T-helper 1 cell treated with Interleukin-12 subunit alpha and Interleukin-12 subunit beta and Interleukin-4 antibody, amounts not matched to agents 30 ng/mL and 1 ng/mL, for 36 hours (primary cell): Measurements from ENCODE around the gene ADGRG6. TPM values are rescaled to one million over a fixed set of nuclear protein-coding genes. Genes with fewer than 3 reads are reported as not detected.

Experiments
- intact Hi-C: fragments of 100-400 bp; cut with micrococcal nuclease; formaldehyde crosslinking; loops from one replicate; pipeline ENCODE4 v1.15.1; 2024
- total RNA-seq: library from RNA; stranded (reverse); gene quantifications from 2 replicates; pipeline ENCODE4 v1.2.3, GENCODE V29; 2022

ADGRG6 gene
- total RNA-seq, 1 donor from 2014 or later: not detected

DNA sequence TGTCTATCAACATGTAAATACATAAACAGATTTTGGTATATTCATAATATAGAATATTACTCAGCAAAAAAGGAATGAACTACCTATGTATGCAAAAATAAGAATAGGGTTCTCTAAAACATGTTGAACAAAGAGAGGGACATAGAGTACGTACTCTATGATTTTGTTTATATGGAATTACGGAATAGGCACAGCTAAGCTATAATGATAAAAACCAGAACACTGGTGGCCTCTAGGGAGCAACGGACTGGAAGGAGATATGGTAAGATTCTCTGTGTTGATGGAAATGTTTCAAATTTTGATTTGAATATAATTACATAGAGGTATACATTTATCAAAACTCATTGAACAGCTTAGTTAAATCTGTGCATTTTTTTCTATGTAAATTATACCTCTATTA is 19.6 kb downstream of the ADGRG6 start:
- intact Hi-C loops: no loop called here

DNA sequence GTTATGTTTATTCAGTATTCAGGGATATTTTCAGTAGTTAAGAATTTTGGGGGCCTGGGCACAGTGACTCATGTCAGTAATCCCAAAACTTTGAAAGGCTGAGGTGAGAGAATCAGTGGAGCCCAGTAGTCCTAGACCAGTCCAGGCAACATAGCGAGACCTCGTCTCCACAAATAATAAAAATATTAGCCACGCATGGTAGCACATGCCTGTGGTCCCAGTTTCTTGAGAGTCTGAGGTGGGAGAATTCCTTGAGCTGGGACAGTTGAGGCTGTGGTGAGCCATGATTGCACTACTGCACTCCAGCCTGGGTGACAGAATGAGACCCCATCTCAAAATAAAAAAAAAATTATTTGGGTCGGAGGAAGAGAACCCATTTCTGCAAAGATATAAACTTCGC is 20.3 kb downstream of the ADGRG6 start:
- intact Hi-C loops: no loop called here

DNA sequence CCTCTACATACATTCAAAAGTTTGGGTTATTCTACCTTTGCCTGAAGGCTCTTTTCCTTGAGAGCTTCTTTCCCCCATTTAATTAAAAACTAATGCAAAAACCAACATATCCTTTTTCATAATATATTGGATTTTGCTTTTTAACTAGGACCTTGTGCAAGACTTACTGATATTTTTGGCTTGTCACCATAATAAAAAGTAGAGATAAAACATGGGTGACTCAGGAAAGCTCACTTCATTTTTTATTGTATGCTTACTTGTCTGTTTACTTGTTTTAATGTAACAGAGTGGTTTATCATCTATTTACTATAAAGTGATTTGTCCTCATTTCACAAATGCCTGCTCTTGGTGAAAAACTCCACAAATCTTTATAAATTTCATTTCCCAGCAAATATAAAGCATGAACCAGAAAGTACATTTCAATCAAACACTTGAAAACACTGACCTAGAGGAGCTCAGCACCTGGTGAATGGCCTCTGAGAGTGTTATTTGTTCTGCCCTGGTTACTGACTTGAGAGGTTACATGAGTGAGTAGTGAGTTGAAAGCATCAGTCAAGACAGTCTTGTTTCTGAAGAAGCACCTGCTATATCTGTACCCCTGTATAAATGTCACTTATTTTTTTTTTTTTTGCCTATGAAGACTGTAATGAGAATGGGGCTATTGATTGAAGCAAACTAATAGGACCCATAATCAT is 20.8 kb downstream of the ADGRG6 start:
- intact Hi-C loops: no loop called here

DNA sequence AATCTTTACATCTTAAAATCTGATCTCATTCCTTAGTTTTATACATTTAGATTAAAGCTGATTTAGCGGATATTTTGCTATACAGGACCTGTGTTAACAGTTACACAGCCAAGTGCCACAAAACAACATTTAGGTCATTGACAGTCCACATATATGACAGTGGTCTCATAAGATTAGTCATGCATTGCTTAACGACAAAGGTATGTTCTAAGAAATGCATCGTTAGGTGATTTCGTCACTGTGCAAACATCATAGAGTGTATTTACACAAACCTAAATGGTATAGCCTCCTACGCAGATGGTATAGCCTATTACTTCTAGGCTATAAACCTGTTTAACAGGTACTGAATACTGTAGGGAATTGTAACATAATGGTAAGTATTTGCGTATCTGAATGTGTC is 21.6 kb downstream of the ADGRG6 start:
- intact Hi-C loops: no loop called here

DNA sequence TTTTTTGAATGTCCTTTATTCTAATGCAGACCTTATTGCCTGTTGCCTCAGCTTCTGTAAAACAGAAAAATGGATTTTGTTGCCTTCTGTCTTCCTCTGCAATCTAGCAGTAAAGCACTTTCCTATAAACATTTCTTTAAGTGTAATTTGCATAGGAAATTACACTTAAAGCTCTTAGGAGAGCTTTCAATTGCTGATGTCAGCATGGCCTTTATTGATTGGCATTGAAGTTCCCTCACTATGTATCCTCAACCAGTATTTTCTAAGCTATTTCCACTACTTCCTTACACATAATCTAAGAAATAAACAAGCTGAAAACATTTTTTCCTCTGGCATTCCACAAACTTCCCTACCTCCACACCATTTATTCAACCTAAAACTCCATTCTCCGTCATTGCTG is 22.3 kb downstream of the ADGRG6 start:
- intact Hi-C loops: no loop called here

DNA sequence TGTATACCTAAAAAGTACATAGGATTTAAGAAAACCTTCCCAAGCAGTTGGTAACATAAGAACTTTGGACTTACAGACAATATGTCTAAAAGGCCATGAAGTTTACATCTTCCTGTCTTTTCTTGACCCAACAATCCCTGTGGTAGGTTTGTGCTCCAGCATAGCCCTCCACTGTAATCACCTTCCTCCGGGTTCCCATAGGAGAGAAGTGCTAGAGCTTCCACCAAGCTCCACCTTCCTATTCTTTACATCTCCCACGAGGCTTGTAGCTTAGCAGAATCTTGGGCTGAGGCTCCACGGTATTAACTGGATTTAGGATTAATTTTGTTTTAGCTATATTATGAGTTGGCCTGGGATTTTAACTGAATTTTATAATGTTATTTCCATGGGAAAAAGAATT is 23.3 kb downstream of the ADGRG6 start:
- intact Hi-C loops: no loop called here

DNA sequence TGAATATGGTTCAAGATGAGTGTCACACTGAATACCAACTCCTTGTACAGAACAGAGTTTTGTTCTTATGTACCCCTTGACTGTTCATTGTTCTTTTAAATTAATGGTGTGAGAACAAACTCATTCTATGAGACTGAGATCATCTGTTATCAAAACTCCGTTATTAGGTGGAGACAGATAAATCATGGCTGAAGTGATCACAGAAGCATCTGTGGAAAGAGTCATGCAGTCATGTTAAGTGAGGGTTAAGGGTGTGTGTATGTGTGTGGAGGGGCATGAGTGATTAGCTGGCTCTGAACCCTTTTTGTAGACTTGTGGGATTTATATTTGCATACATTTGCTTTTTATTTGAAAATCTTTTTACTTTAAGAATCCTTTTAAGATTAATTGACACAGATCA is 24.7 kb downstream of the ADGRG6 start:
- intact Hi-C loops: no loop called here

DNA sequence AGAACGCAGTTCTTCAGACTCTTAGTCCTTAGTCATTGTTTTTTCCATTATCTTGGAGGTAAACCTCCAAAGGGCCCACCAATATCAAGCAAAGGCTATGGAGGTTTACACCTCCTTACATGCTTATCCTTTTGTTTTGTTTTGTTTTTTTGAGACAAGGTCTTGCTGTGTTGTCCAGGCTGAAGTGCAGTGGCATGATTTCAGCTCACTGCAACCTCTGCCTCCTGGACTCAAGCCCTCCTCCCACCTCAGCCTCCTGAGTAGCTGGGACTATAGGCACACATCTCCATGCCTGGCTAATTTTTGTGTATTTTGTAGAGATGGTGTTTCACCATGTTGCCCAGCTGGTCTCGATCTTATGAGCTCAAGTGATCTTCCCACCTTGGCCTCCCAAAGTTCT is 26.3 kb downstream of the ADGRG6 start:
- intact Hi-C loops: no loop called here

DNA sequence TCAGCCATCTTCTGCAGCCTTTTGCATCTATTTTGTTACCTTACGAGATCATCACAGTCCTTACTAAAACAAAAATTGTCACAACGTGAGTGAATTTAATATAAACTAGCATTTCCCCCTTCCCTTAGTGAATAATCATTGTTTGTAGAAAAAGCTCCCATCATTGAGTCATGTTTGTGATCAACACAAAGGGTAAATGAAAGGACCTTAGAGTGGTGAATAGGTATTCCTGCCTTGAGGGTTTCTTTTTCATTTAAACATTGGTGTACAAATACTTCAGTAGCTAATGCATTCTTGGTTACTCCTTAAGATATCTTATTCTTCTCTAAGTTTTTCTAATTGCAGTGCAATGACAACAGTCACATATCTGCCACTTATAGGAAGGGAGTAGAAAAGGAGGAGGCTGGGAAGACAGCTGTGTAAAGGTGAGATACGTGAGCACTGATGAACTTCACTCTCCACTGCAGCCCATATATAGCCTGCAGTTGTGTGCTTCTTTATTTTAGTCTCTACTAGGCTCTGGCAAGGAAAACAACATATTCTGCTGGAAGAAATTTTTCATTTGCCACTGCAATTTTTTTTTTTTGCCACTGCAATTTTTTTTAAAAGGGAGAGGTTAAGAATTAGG is 27.8 kb downstream of the ADGRG6 start:
- intact Hi-C loops: no loop called here

DNA sequence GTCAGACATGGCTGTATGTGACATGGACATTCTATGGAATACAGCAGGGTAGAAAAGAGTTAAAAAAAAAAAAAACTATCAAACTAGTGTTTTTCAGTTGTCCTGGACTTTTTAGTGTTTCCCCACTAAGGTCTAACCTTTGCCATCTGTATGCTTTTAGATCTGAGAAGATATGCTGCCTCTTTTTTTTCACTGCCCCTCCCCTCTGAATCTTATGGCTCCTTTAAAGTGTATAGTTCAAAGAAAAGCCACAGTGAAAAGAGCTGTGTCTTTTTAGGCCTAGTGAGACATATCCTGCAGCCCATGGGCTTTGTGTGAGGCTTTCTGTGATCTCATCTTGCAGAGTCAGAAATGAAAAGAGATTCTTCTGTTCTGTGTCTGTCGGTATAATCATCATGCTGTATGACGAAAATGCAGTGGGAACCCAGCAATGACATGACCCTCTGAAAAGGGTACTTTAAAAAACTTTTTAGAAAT is 29.3 kb downstream of the ADGRG6 start:
- intact Hi-C loops: no loop called here

DNA sequence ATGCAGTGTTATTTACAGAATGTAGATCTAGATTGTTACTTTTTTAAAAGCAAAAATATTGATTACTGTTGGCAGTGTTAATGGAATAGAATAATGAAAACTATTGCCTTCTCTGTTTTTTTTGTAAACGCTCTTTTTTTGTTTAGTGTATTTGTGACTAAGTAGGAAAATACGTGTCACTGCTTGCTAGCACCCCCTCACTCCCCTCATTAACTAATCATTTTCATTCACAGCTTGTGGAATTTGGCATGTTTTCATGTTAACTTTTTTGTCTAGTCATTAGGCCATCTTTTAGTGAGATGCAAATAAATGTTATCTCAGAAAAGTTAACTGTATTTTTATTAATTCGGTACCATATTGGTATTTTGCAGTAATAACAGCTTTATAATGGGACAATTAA is 29.8 kb downstream of the ADGRG6 start:
- intact Hi-C loops: no loop called here

DNA sequence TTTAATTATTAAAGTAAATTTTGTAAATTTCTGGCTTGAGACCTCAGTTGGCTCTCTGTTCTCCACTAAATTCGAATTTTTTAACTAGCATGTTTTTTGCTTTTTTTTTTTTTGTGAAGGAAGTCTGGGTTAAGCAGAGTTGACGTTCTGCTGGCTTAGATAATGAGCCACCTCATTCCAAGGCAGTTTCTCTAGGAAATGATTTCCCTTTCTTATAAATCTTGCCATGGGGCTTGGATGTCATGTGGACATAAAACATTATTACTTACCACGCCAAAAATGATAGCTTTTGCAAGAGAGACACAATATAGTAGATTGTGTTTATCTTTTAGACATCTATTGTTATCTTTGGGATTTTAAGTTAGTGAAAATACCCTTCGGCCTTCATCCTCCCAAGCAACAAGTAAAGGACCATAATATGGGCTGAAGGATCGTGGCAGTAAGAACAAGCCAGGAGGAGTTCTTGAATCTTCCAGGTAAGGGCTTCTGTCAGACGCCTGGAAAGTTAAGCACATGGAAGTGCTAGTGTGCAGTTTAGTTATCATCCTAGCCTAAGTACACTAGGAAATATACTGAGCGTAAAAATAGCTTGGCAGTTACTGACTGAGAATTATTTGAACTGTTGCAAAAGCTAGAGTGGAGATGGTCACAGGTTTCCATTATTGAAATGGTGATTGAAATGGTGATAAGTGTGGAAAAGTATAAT is 30.7 kb downstream of the ADGRG6 start:
- intact Hi-C loops: no loop called here

DNA sequence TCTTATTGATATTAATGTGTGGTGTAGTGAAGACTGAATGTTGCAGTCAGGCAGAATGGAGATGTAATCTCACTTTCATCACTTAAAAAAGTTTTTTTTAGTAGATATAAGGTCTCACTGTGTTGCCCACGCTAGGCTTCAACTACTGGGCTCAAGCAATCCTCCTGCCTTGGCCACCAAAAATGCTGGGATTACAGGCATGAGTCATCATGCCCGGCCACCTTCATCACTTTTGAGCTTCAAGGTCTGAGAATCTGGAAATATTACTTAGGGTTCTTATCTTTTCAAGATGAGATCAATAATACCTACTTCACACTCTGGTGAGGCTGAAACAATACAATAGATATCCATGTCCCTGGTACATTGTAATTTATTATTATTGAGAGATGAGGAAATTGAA is 31.6 kb downstream of the ADGRG6 start:
- intact Hi-C loops: no loop called here

DNA sequence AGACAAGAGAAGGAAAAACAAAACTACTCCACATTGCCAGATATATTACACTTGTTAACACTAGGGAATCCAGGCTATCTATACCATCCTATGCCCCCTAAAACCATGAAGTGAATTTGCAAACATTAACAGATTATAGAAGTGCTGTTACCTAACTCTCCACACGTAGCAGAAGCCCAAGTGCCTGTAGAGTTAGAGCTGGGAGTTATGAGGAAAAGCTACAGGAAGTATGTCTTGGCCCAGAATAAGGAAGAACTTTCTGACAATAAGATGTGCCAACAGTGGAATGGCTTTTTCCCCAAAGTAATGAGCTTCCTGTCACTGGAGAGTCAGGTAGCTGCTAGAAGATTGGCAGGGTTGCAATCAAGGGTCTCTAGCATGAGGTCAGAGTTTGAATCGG is 32.5 kb downstream of the ADGRG6 start:
- intact Hi-C loops: no loop called here

DNA sequence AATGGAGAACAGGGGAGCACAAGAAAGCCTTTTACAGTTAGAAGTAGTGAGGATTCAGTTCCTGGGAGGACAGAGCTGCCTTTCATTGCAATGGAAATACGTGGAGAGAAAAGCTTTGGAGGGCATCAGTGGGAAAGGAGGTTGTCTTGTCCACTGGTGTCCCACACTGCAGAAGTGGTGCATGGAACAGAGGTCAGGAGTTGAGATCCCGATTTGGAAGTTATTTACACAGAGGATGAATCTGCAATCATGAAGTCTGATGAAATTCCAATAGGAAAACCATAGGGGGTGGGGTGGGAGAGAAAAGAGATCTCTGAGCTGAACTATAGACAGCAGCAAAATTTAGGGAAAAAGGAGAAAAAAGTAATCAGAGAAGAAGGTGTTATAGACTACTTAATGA is 33.6 kb downstream of the ADGRG6 start:
- intact Hi-C loops: no loop called here

DNA sequence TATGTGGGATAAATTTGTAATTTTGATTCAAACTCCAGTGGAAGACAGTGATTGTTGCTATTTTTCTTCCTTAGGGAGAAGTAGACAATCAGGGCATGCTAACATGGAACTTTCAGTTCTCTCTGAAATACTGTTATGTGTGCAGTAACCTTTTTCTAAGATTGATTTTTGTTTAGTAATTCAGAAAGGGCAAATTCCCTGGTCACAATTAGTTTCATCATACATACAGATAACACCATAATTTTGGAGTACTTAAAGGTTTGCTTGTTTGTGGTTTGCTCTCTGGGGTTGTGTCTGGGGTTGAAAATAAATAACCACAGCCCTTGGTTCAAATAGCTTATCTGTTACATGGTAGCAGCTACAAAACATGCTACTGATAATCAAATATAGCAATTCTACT is 34.4 kb downstream of the ADGRG6 start:
- intact Hi-C loops: no loop called here

DNA sequence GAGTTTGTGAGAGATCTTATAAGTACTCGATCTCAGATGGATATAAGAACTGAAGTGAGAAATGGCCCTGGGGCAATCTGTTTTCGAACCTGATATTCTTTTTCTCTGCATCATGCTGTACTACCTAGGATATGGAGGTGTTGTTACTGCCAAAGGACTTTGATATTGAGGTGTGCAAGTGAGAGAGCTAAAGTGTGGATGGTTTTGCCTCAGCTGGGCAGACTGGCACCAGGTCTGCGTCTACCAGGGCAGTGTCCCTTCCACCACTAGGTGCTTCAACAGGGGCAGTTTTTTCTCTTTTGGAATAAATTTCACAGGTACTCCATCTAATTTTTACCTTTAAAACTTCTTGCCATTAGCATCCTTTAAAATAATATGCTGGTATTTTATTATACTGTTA is 35.0 kb downstream of the ADGRG6 start:
- intact Hi-C loops: no loop called here

DNA sequence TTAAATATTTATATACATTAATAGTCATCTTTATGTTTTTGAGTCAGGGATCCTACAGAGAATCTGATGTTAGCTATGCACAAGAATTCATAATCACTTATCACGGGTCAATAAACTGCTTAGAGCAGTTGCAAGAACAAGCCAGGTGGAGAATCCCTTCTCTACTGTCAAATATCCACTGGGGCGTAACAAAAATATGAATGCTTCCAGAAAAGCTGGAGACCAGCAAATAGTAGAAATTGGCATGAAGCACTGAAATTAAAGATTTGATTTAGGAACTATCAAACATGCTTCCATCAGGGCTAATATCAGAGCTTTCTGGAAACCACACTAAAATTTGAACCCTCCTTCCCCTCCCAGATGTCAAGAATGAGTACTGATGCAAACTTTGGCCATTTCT is 37.3 kb downstream of the ADGRG6 start:
- intact Hi-C loops: no loop called here

DNA sequence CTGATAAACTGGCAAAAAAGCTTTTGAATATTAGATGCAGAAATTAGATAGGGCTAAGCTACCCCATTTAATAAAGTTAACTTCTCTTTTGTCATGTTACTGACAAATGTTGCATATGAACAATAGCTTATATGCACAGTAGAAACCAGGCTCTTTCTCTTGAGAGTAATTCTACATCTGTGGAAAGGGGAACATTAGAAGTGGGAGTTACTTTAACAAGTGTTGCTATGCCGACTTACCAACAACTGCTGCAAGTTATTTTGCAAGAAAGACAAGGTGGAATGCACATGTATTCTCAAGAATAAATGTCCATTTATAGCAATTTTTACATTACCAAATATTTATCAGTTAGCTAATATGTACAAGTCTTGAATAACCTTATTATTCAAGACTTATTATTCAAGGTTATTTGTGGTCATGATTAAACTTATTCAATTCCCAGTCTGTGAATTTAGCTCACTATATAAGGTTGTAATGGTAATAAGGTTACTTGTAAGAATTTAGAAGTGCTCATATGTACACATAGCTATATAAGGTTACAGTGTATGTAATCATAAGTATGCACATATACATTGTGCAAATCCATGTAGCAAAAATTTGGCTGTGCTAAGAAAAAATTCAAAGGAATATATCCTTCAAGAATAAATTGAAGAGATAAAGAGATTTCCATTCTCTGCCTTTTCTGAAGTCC is 38.3 kb downstream of the ADGRG6 start:
- intact Hi-C loops: no loop called here

DNA sequence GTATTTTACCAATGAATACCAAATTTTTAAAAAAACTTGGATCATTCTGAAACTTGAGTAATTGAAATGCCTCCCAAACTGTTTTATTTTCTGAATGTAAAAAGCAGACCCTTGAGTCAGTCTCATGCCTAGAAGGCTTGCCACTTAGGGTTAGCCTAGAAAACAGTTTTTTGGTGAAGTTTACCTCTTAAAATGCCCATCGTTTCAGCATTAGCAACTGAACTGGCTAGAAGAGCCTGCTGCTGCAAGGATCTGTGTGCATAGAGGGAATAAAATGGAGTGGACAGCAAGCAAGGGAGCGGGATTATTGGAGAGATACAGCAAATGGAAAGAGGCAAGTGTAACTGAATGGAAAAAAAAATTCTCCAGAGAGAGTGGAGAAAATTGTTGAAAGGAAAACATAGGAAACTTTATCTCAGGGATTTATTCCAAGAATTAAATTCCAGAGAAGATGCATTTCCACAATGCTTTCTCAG is 40.1 kb downstream of the ADGRG6 start:
- intact Hi-C loops: no loop called here

DNA sequence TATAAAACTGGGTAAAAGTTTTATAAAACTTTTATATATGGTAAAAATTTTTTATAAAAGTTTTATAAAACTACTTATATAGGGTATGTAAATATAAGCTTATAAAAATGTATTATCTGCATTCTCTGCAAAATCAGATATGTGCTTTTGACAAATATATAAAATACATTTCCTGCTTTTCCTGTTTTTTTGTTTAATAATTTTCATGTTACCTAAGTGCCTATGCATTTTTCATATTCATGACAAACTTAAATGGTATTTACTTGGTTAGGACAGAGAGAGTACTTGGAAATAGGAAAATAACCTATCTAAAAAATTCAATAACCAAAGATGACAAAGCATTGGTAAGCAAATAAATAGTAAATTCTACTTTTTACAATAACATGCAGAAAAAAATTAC is 41.2 kb downstream of the ADGRG6 start:
- intact Hi-C loops: no loop called here

DNA sequence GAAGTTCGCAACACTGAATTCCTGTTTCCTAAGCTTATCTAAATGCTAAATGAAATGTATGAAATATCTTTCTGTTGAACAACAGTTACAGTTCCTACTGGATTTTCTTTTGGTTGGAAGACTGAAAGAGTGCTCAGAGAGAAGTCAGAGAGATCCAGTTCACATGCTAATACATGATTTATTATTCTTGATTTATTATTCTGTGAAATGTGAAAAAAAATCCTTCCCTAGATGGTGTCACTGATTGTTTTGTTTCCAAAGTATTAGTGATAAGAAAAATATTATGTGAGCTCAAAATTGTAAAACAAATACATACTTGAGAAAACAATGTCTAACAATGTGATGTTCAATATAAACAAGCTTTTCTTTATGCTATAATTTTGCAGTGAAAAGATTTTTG is 42.1 kb downstream of the ADGRG6 start:
- intact Hi-C loops: no loop called here
